Heart left ventricle (tissue), 16 donors: Measurements from ENCODE around the gene HID1. TPM values are rescaled to one million over a fixed set of nuclear protein-coding genes. Genes with fewer than 3 reads are reported as not detected.
"Not testable (repeated sequence)": the region's sequence is repeated elsewhere in the genome, so short reads cannot be mapped to it uniquely, and the experiment has no call there.

ENCODE experiments used
- ATAC-seq, 4 donors: fragments of 200-7000 bp; cut with Tn5 transposase; one replicate each; pipeline ENCODE4 v1.9.1; 2020 to 2022; ENCODE audit warnings: moderate library complexity in 4 of 4, mild to moderate bottlenecking in 3 of 4, moderate number of reproducible peaks in 1 of 4
- DNase-seq, 5 donors: peaks; one replicate each; pipeline ENCODE4 v3.0.0-alpha.2; 2020
- H3K27ac ChIP-seq, 12 donors: fragments of 200-600 bp; sonication (generic) in 4 of 12; one replicate each; pipeline versions ENCODE4 v1.5.0 to v1.8.0; 2016 to 2022; ENCODE audit warnings: mild to moderate bottlenecking in 2 of 12
- H3K27me3 ChIP-seq, 9 donors: fragments of 200-600 bp; sonication (generic) in 2 of 9; one replicate each; pipeline versions ENCODE4 v1.5.1 to v1.8.0; 2016 to 2022; ENCODE audit warnings: mild to moderate bottlenecking in 3 of 9
- H3K36me3 ChIP-seq, 9 donors: fragments of 200-600 bp; sonication (generic) in 2 of 9; one replicate each; pipeline versions ENCODE4 v1.5.0 to v1.8.0; 2018 to 2022; ENCODE audit warnings: mild to moderate bottlenecking in 2 of 9
- H3K4me1 ChIP-seq, 12 donors: fragments of 200-600 bp; sonication (generic) in 4 of 12; one replicate each; pipeline versions ENCODE4 v1.5.0 to v1.8.0; 2016 to 2022; ENCODE audit warnings: mild to moderate bottlenecking in 3 of 12
- H3K4me3 ChIP-seq, 12 donors: fragments of 200-600 bp; sonication (generic) in 4 of 12; one replicate each; pipeline versions ENCODE4 v1.5.0 to v1.8.0; 2017 to 2022; ENCODE audit warnings: mild to moderate bottlenecking in 9 of 12, moderate library complexity in 4 of 12
- H3K9me3 ChIP-seq, 12 donors: fragments of 200-600 bp; sonication (generic) in 4 of 12; one replicate each; pipeline versions ENCODE4 v1.5.0 to v1.8.0; 2016 to 2022; ENCODE audit warnings: mild to moderate bottlenecking in 1 of 12
- CTCF ChIP-seq, 12 donors: fragments of 200-600 bp; sonication (generic) in 4 of 12; IDR thresholded peaks; one replicate each; pipeline versions ENCODE4 v1.5.0 to v1.8.0; 2018 to 2022; ENCODE audit warnings: antibody characterized with exemption in 12 of 12, mild to moderate bottlenecking in 5 of 12
- POLR2A ChIP-seq, 2 donors: fragments of 450-650 bp; IDR thresholded peaks; one replicate each; pipeline ENCODE4 v1.6.1; 2017; ENCODE audit warnings: antibody characterized with exemption in 2 of 2, mild to moderate bottlenecking in 2 of 2, moderate library complexity in 2 of 2
- WGBS, 4 donors: extraction: QIAGEN DNeasy Blood & Tissue Kit in 2 of 4; methylation state at CpG; one replicate each; pipeline versions ENCODE4 v1.1.5 to v1.1.7; 2013 to 2018; 5-methylcytosine and 5-hydroxymethylcytosine counted together
- intact Hi-C, 10 donors: fragments of 100-400 bp; cut with DNase I; formaldehyde crosslinking; loops; one replicate each; pipeline versions ENCODE4 v1.11.1 to v1.14.2; 2022
- polyA plus RNA-seq, 2 donors: library from polyadenylated mRNA; stranded (reverse); fragments of 200-250 nt; gene quantifications; one replicate each; pipeline ENCODE4 v1.2.3, GENCODE V29; 2013
- total RNA-seq, 9 donors: library from RNA; depleted of rRNA in 2 of 9; stranded (reverse); fragments of >200 nt in 2 of 9; fragmentation: NEBNext Ultra II Directional in 3 of 9; extraction: Animal tissue kit (Norgen Biotek cat#: 25700) in 3 of 9; gene quantifications; one replicate each; pipeline versions ENCODE4 v1.1.0 to v1.2.4, GENCODE V29; 2016 to 2023
- donor health status: ischemic (EF 13 %, LVEDD 7.1; RV severe dilation, severe dysfunction).
- donor health status: healthy with polysubstance abuse.
- donor health status: DM: no; HTN: yes; CAD: no.
- donor health status: DM: no; HTN: no; CAD: no.
- donor health status: ischemic (EF 25% LVEDD 6.9; RV normal size, moderate dysfunction).
- donor health status: ischemic (EF 25% LVEDD 5.7; RV mildly dilated, moderate dysfunction).
- donor health status: healthy.
- donor health status: DM: yes; HTN: yes; CAD: no.
- donor health status: ischemic (EF 35%, LVEDD 5.7; RV mildly dilated, moderate dysfunction).
- donor health status: nonischemic (EF 11% LVEDD 7.7; RV severe dilation, severe dysfunction).
- donor health status: DM: yes; HTN: yes; CAD: no.
- donor health status: PGD.
- donor health status: ischemic (EF 29% LVEDD 5.4; RV normal size, mild dysfunction).
- donor health status: nonischemic (EF 23%, LVEDD 6.1; RV moderate dilation, normal function).

Gene HID1
- total and polyA plus RNA-seq, 11 donors = 5.7 to 15.7 (median 9.8) TPM

GRCh38 chr17:74916851-74917199 lies 55.7 kb downstream of the HID1 start:
- intact Hi-C loops = no loop called here
- peak in 1 of 5 donors; percentile 7 for DNase-seq
- Histone ChIP-seq H3K36me3 (no peaks in the 10 kb centered on the region), H3K4me3 (no peak overlapping the region), H3K27ac (no peak overlapping the region), H3K4me1 (peaks cover 0 to 17% (median 0%) of the 10 kb centered on the region in 12 donors), H3K9me3 (no peaks in the 10 kb centered on the region), H3K27me3 (peaks cover 4 to 37% (median 7%) of the 10 kb centered on the region in 9 donors)
- WGBS, 4 donors = 90 to 93% (median 91%) methylated on average over 11 of the region's 11 CpGs
- ATAC-seq = no peak
- TF ChIP-seq CTCF (IDR thresholded peaks at IDR 0.05) = no peak
- TF ChIP-seq POLR2A (IDR thresholded peaks at IDR 0.05) = no peak

- Histone ChIP-seq H3K27ac (no peak overlapping the region), H3K36me3 (no peaks in the 10 kb centered on the region), H3K27me3 (peaks cover 0 to 32% (median 4%) of the 10 kb centered on the region in 9 donors), H3K4me3 (no peak overlapping the region), H3K4me1 (peaks cover 0 to 17% (median 0%) of the 10 kb centered on the region in 12 donors), H3K9me3 (no peaks in the 10 kb centered on the region)
- TF ChIP-seq CTCF (IDR thresholded peaks at IDR 0.05) = no peak
- TF ChIP-seq POLR2A (IDR thresholded peaks at IDR 0.05) = no peak
- intact Hi-C loops = no loop called here
- ATAC-seq (no peak), DNase-seq (peak in 1 of 5 donors; percentile 40)
- 81 to 90% (median 83%) methylated on average over 10 to 13 of the region's 13 CpGs for WGBS, 4 donors
Measured at GRCh38 chr17:74916136-74916850, 56.3 kb downstream of the HID1 start.

GRCh38 chr17:74911423-74911822 lies 61.1 kb downstream of the HID1 start:
- H3K4me3 ChIP-seq, DNase-seq, H3K4me1 ChIP-seq, intact Hi-C loops, H3K27ac ChIP-seq, ATAC-seq, H3K27me3 ChIP-seq, H3K9me3 ChIP-seq, H3K36me3 ChIP-seq: not testable (repeated sequence)
- WGBS, 4 donors = 60 to 64% (median 62%) methylated on average over 8 of the region's 8 CpGs

- H3K4me1 ChIP-seq, H3K4me3 ChIP-seq, ATAC-seq, H3K9me3 ChIP-seq, H3K27ac ChIP-seq, DNase-seq, H3K36me3 ChIP-seq, intact Hi-C loops: not testable (repeated sequence)
- H3K27me3 ChIP-seq = peaks cover 0 to 16% (median under 1%) of the 10 kb centered on the region in 9 donors
- WGBS, 4 donors = 67 to 71% (median 69%) methylated on average over 4 of the region's 4 CpGs
Measured at GRCh38 chr17:74909097-74909496, 63.5 kb downstream of the HID1 start.

- H3K4me3 ChIP-seq = no peak overlapping the region
- 93 to 96% (median 95%) methylated on average over 7 to 34 of the region's 34 CpGs for WGBS, 4 donors
- no peak for ATAC-seq
- H3K4me1 ChIP-seq = no peaks in the 10 kb centered on the region
- DNase-seq = peak in 1 of 5 donors; percentile 33
- TF ChIP-seq POLR2A (IDR thresholded peaks at IDR 0.05) = no peak
- TF ChIP-seq CTCF (IDR thresholded peaks at IDR 0.05) = no peak
- no peaks in the 10 kb centered on the region for H3K36me3 ChIP-seq
- peaks cover 0 to 16% (median 3%) of the 10 kb centered on the region in 9 donors for H3K27me3 ChIP-seq
- H3K27ac ChIP-seq = no peak overlapping the region
- intact Hi-C loops = no loop called here
- H3K9me3 ChIP-seq = no peaks in the 10 kb centered on the region
Measured at GRCh38 chr17:74907012-74907411, 65.5 kb downstream of the HID1 start.

- H3K4me3 ChIP-seq, H3K27ac ChIP-seq, intact Hi-C loops, H3K4me1 ChIP-seq, DNase-seq, H3K36me3 ChIP-seq, H3K9me3 ChIP-seq, ATAC-seq: not testable (repeated sequence)
- peaks cover 0 to 17% (median 3%) of the 10 kb centered on the region in 9 donors for H3K27me3 ChIP-seq
- WGBS, 4 donors = 66 to 76% (median 71%) methylated on average over 6 of the region's 6 CpGs
Measured at GRCh38 chr17:74906214-74906793, 66.3 kb downstream of the HID1 start.
